ENCODE measurements around the gene DDX46.

DNA sequence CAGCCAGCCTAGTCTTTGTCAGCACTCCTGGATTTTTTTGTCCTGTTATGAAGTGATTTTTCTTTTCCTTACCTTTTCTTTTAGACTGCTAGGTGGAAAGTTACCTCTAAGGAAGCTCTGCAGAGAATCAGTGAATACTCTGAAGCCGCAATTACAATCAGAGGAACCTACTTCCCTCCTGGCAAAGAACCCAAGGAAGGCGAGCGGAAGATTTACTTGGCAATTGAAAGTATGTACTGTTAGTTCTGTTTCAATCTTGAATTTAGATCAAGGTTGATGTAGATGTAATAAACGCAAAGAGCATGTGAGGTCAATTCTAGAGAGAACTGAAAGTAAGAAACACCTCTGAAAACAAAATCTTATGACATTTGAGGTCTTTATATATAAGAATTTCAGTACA is 60.2 kb downstream of the DDX46 start:
- TF ChIP-seq TAF1 (IDR thresholded peaks at IDR 0.05; ENCODE audit: borderline replicate concordance, low read depth, low read length) = no peak
- TF ChIP-seq POLR2AphosphoS5 (IDR thresholded peaks at IDR 0.05; ENCODE audit: low read depth, low read length) = no peak
